NCI-H2171 treated with DMSO at 0.1 percent for 48 hours (cell line): ENCODE measurements around the gene ASTN2.

Experiments
- DNase-seq: peaks from one replicate; lab custom pipeline; 2025; lab: John Stamatoyannopoulos, UW

ASTN2 gene

GRCh38 chr9:117245175-117245829 lies 169.6 kb downstream of the ASTN2 start:
- DNase-seq, result peak; percentile 71

GRCh38 chr9:117242082-117242481 lies 172.8 kb downstream of the ASTN2 start:
- no peak for DNase-seq

GRCh38 chr9:117239428-117239827 lies 175.4 kb downstream of the ASTN2 start:
- DNase-seq, result no peak

- DNase-seq, result peak; percentile 89
These were observed 180.8 kb downstream of the ASTN2 start for GRCh38 chr9:117234103-117234502.

GRCh38 chr9:117233016-117233415 lies 181.8 kb downstream of the ASTN2 start:
- no peak for DNase-seq

GRCh38 chr9:117232281-117232680 lies 182.6 kb downstream of the ASTN2 start:
- peak; percentile 66 for DNase-seq

GRCh38 chr9:117231012-117231411 lies 183.8 kb downstream of the ASTN2 start:
- no peak for DNase-seq

GRCh38 chr9:117224695-117225094 lies 190.2 kb downstream of the ASTN2 start:
- DNase-seq, result peak; percentile 90

GRCh38 chr9:117218951-117219350 lies 195.9 kb downstream of the ASTN2 start:
- peak; percentile 50 for DNase-seq

GRCh38 chr9:117214416-117214815 lies 200.4 kb downstream of the ASTN2 start:
- DNase-seq, result no peak

- no peak for DNase-seq
These were observed 203.6 kb downstream of the ASTN2 start for GRCh38 chr9:117211280-117211679.

- DNase-seq, result no peak
These were observed 209.1 kb downstream of the ASTN2 start for GRCh38 chr9:117205806-117206205.

GRCh38 chr9:117204971-117205370 lies 209.9 kb downstream of the ASTN2 start:
- DNase-seq, result no peak

GRCh38 chr9:117191504-117192261 lies 223.2 kb downstream of the ASTN2 start:
- no peak for DNase-seq

- DNase-seq, result no peak
These were observed 225.7 kb downstream of the ASTN2 start for GRCh38 chr9:117189121-117189520.

GRCh38 chr9:117188394-117188793 lies 226.5 kb downstream of the ASTN2 start:
- no peak for DNase-seq

- DNase-seq, result no peak
These were observed 227.4 kb downstream of the ASTN2 start for GRCh38 chr9:117187498-117187897.

- DNase-seq, result peak; percentile 84
These were observed 230.7 kb downstream of the ASTN2 start for GRCh38 chr9:117184173-117184572.

GRCh38 chr9:117182046-117182445 lies 232.8 kb downstream of the ASTN2 start:
- DNase-seq, result no peak

- no peak for DNase-seq
These were observed 233.9 kb downstream of the ASTN2 start for GRCh38 chr9:117180896-117181445.

GRCh38 chr9:117178596-117179375 lies 236.1 kb downstream of the ASTN2 start:
- peak; percentile 86 for DNase-seq

- DNase-seq, result no peak
These were observed 244.3 kb downstream of the ASTN2 start for GRCh38 chr9:117170567-117170966.
